ENCODE results near the gene ADGRE1. TPM values are rescaled to one million over a fixed set of nuclear protein-coding genes. Genes with fewer than 3 reads are reported as not detected.
A peak's percentile ranks its signal among the peaks of the same experiment; 100 is the strongest.
"Not testable (repeated sequence)": the region's sequence is repeated elsewhere in the genome, so short reads cannot be mapped to it uniquely, and the experiment has no call there.

The ADGRE1 gene
- total RNA-seq, 1 donor from 2014 or later: not detected

- no peak for TF ChIP-seq CTCF (IDR thresholded peaks at IDR 0.05; ENCODE audit: unreplicated experiment)
- Mint-ChIP-seq H3K4me3 (ENCODE audit: unreplicated experiment) (no peak overlapping the region), H3K27ac (ENCODE audit: unreplicated experiment) (no peak overlapping the region), H3K4me1 (ENCODE audit: unreplicated experiment) (no peaks in the 10 kb centered on the region), H3K9me3 (ENCODE audit: unreplicated experiment) (peaks cover 14% of the 10 kb centered on the region), H3K27me3 (ENCODE audit: unreplicated experiment) (peaks cover 3% of the 10 kb centered on the region), H3K36me3 (ENCODE audit: low read depth, unreplicated experiment) (no peaks in the 10 kb centered on the region)
- no peak for DNase-seq (ENCODE audit: low spot score)
Observed at GRCh38 chr19:6866741-6867151, 20.6 kb upstream of the ADGRE1 start.

GRCh38 chr19:6868351-6868750 is 19.0 kb upstream of the ADGRE1 start:
- TF ChIP-seq CTCF (IDR thresholded peaks at IDR 0.05; ENCODE audit: unreplicated experiment): no peak
- H3K27me3 Mint-ChIP-seq (ENCODE audit: unreplicated experiment): peaks cover 3% of the 10 kb centered on the region
- peaks cover 20% of the 10 kb centered on the region for H3K9me3 Mint-ChIP-seq (ENCODE audit: unreplicated experiment)
- DNase-seq (ENCODE audit: low spot score): no peak
- H3K4me1 Mint-ChIP-seq (ENCODE audit: unreplicated experiment): no peaks in the 10 kb centered on the region
- no peak overlapping the region for H3K27ac Mint-ChIP-seq (ENCODE audit: unreplicated experiment)
- peaks cover 2% of the 10 kb centered on the region for H3K36me3 Mint-ChIP-seq (ENCODE audit: low read depth, unreplicated experiment)
- H3K4me3 Mint-ChIP-seq (ENCODE audit: unreplicated experiment): no peak overlapping the region

GRCh38 chr19:6869151-6869882 is 18.1 kb upstream of the ADGRE1 start:
- not testable (repeated sequence) for DNase-seq (ENCODE audit: low spot score); H3K4me3 Mint-ChIP-seq (ENCODE audit: unreplicated experiment); H3K4me1 Mint-ChIP-seq (ENCODE audit: unreplicated experiment); H3K27me3 Mint-ChIP-seq (ENCODE audit: unreplicated experiment); H3K36me3 Mint-ChIP-seq (ENCODE audit: low read depth, unreplicated experiment); H3K27ac Mint-ChIP-seq (ENCODE audit: unreplicated experiment)
- peaks cover 20% of the 10 kb centered on the region for H3K9me3 Mint-ChIP-seq (ENCODE audit: unreplicated experiment)

GRCh38 chr19:6873708-6874431 is 13.5 kb upstream of the ADGRE1 start:
- TF ChIP-seq CTCF (IDR thresholded peaks at IDR 0.05; ENCODE audit: unreplicated experiment): no peak
- H3K4me1 Mint-ChIP-seq (ENCODE audit: unreplicated experiment): no peaks in the 10 kb centered on the region
- peaks cover 21% of the 10 kb centered on the region for H3K36me3 Mint-ChIP-seq (ENCODE audit: low read depth, unreplicated experiment)
- DNase-seq (ENCODE audit: low spot score): no peak
- H3K4me3 Mint-ChIP-seq (ENCODE audit: unreplicated experiment): no peak overlapping the region
- H3K27ac Mint-ChIP-seq (ENCODE audit: unreplicated experiment): no peak overlapping the region
- peaks cover 49% of the 10 kb centered on the region for H3K9me3 Mint-ChIP-seq (ENCODE audit: unreplicated experiment)
- peaks cover 12% of the 10 kb centered on the region for H3K27me3 Mint-ChIP-seq (ENCODE audit: unreplicated experiment)

- no peak for TF ChIP-seq CTCF (IDR thresholded peaks at IDR 0.05; ENCODE audit: unreplicated experiment)
- Mint-ChIP-seq H3K36me3 (ENCODE audit: low read depth, unreplicated experiment) (peaks cover 21% of the 10 kb centered on the region), H3K27ac (ENCODE audit: unreplicated experiment) (no peak overlapping the region), H3K4me1 (ENCODE audit: unreplicated experiment) (no peaks in the 10 kb centered on the region), H3K27me3 (ENCODE audit: unreplicated experiment) (peaks cover 8% of the 10 kb centered on the region), H3K4me3 (ENCODE audit: unreplicated experiment) (peak overlapping the region; percentile 44), H3K9me3 (ENCODE audit: unreplicated experiment) (peaks cover 53% of the 10 kb centered on the region)
- no peak for DNase-seq (ENCODE audit: low spot score)
Observed at GRCh38 chr19:6875218-6875617, 12.2 kb upstream of the ADGRE1 start.
